HG02588 (cell line): Measurements from ENCODE around the gene TRIM38.
"Not testable (repeated sequence)": the region's sequence is repeated elsewhere in the genome, so short reads cannot be mapped to it uniquely, and the experiment has no call there.

Source experiments
- ATAC-seq: cut with Tn5 transposase; IDR thresholded peaks from one replicate; pipeline ENCODE4 v1.9.1; 2021; ENCODE audit warnings: mild to moderate bottlenecking, moderate library complexity; ENCODE audit not compliant: unreplicated experiment

Gene TRIM38

GRCh38 chr6:25968769-25969168, 6.2 kb downstream of the TRIM38 start:
- no peak for ATAC-seq

GRCh38 chr6:25971187-25971821, 8.7 kb downstream of the TRIM38 start:
- ATAC-seq = no peak

DNA sequence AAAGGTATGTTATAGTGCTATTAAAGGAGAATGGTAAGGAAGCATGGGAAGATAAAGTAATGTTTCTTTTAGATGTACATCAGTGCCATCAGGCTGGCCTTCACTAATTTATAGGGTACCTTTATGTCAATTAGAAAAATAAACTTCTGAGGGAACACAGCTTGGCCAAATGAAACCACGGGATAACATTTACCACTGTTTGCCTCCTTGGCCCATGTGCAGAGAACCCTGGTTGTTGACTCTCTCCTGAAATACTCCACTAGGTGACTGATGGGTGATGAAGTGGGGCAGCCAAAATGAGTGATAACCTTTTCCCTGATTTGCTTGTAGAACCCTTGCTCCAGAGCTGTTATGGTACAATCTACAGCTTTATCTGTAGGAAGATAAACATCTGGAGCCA, 9.5 kb downstream of the TRIM38 start:
- no peak for ATAC-seq

DNA sequence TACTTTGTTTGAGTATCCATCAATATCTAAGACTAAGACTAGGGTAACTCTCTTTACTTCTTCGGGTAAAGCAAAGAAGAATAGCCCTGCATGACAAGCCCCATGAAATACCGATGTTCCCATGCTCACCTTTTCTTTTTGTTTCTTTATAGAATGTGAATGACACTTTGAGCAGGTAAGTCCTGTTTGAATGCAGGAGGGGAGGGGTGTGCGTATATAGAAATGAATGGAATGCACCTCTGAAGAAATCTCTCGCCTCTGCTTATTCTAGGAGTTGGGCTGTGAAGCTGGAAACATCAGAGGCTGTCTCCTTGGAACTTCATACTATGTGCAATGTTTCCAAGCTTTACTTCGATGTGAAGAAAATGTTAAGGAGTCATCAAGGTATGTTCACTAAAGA, 10.3 kb downstream of the TRIM38 start:
- no peak for ATAC-seq

DNA sequence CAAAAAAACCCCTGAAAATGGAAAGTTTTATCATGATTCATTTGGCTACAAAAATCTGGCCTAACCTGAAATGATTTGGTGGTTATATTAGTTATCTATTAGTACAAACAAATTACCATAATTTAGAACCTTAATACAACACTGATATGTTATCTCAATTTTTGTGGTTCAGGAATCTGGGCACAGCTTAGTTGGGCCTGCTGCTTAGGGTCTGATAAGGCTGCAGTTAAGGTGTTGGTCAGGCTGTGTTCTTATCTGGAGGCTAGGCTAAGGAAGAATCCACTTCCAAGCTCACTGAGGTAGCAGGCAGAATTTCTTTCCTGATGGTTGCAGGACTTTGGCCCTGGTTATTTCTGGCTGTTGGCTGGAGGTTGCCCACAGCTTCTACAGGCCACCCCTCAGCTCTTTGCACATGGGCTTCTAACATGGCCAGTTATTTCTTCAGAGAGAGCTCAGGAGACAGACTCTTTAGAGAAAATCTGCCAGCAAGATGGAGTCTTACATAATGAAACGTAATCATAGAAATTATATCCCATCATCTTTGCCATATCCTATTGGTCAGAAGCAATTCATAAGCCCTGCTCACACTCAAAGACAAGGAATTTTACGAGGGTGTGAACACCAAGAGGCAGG, 11.4 kb downstream of the TRIM38 start:
- ATAC-seq = no peak

DNA sequence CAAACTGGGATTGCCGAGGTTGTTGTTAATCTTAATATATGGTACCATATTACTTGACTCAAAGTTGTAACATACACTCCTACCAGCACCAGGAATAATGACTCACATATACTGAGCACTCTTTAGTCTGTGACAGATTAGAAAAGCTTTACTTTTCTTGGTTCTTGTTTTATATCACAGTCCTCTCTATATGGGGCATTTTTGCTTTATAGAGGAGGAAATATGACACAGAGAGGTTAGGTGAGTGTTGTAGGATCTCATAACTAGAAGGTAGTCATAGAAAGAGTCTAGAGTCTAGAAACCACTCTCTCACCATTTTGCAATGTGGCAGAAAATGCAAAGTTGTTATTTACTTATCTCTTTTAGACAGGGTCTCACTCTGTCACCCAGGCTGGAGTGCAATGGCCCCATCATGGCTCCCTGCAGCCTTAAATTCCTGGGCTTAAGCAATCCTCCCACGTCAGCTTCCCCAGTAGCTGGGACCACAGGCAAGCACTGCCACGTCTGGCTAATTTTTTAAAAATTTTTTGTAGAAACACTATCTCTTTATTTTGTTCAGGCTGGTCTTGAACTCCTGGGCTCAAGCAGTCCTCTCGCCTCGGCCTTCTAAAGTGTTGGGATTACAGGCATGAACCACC, 13.4 kb downstream of the TRIM38 start:
- no peak for ATAC-seq

GRCh38 chr6:25980935-25981334, 18.3 kb downstream of the TRIM38 start:
- ATAC-seq = no peak

- ATAC-seq = no peak
These were observed 19.1 kb downstream of the TRIM38 start for GRCh38 chr6:25981568-25982263.

- ATAC-seq = no peak
These were observed 21.7 kb downstream of the TRIM38 start for GRCh38 chr6:25984265-25984664.

GRCh38 chr6:25987845-25988244, 25.2 kb downstream of the TRIM38 start:
- ATAC-seq = no peak

- no peak for ATAC-seq
These were observed 27.7 kb downstream of the TRIM38 start for GRCh38 chr6:25990172-25990873.

DNA sequence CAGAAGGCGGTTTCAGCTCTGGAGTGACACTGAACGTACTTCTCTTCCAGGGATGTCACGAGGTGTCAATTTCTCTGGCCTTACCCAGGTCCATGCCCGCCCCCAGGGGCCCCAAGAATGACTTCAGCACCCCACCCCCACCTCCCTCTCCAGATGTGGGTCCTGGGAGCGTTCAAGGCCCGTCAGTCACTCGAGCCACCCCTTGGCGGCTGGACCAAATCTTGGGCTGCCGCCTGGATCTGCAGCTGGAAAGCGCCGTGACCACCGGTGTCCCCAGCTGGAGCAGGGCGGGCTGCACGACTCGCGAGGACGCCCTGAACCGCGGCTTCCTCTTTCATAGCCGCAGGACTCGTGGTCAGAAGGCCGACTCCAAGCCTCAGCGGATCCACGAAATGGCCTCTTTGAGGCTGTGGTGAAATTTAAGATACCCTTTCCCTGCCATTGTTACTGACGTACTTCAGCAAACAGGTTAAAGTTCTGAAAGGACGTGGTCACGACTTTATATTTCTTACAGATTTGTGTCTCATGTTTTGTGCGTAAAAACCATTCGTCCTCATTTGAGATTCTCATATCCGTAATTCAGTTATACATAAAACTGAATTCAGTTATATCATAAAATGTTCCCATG, 29.3 kb downstream of the TRIM38 start:
- ATAC-seq = peak; percentile 41

DNA sequence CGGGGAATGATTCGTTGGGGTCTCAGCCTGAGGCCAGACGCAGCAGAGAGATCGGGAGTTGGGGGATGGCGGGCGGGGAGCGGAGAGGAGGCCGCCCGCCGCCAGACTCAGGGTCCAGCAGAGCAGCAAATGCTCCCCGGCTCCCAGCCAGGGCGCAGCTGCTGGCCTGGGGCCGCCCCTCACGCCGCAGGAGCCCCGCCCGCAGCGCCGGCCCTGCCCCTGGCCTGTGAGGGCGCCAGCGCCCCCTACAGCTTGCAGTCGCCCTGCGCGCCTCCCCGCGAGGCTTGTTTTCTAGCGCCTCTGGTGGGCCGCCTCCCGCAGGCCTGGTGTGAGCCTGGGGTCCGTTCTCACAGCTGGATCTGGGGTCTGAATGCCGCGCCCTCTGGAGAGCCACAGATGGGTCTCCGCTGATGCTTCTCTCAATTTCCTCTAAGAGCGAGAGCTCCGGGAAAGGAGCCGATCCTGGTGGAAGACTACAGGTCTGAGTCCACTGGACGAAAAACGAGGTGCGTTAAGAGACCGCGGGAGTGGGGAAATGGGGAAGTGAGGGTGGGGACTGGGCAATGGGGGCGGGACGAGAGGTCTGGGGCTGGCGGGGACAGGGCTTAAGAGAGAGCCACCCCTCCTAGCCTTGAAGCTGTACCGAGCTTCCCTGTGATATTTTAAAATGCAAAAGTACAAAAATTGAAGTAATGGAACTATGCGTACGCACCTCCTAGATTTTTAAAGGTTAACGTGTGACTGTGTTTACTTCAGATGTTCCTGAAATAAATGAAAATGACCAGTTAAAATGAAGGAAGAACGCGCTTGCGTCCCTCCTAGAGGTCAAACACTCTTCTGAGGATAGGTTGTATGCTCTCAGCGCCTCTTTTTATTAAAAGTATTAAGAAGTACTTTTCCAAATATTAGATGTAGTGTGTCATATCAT, 30.1 kb downstream of the TRIM38 start:
- peak; percentile 90 for ATAC-seq

DNA sequence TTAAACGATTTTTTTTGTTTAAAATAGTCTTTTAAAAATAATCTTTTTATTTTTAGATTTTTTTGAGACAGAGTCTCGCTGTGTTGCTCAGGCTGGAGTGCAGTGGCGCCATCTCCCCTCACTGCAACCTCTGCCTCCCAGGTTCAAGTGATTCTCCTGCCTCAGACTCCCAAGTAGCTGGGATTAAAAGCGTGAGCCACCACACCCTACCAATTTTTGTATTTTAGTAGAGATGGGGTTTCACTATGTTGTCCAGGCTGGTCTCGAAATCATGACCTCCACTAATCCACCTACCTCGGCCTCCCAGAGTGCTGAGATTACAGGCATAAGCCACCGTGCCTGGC, 30.7 kb downstream of the TRIM38 start:
- ATAC-seq = not testable (repeated sequence)

- ATAC-seq = no peak
These were observed 32.9 kb downstream of the TRIM38 start for GRCh38 chr6:25995507-25995906.

- ATAC-seq = no peak
These were observed 35.3 kb downstream of the TRIM38 start for GRCh38 chr6:25997921-25998320.

GRCh38 chr6:25998379-25998778, 35.8 kb downstream of the TRIM38 start:
- no peak for ATAC-seq

DNA sequence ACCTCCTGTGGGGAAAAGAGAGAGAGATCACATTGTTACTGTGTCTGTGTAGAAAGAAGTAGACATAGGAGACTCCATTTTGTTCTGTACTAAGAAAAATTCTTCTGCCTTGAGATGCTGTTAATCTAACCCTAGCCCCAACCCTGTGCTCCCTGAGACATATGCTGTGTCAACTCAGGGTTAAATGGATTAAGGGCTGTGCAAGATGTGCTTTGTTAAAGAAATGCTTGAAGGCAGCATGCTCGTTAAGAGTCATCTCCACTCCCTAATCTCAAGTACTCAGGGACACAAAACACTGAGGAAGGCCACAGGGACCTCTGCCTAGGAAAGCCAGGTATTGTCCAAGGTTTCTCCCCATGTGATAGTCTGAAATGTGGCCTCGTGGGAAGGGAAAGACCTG, 36.6 kb downstream of the TRIM38 start:
- not testable (repeated sequence) for ATAC-seq

DNA sequence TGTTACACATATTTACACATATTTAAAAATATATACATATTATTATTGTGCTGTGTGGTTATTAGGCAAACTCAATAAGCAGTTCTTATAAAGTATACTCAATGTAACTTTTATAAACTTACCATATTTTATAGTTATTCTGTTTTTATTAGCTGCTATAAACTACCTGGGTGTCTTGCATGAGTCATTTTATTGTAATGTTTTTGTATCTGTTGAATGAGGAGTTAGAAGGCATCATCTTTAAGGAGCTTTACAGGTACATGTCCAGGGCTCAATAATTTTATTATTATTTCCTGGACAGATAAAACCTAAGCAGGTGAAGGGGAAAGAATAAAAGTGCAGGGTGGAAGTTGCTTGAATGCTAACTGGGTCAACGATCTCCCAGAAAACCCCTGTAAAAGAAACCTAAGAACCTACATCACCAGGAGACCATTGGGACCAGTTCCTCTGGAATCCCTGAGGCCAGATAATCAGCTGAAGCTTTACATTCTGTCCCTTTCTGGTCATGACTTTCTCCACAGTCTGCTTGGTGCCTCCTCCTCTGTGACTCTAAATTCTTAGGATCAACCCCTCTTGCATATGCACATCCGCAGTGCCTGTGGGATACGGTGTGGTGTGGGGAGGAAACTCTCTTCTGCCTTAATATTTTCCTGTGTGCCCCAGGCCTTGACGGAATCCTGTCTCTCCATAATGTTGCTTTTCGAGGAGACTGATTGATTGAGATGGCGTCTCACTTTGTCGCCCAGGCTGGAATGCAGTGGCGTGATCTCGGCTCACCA, 38.0 kb downstream of the TRIM38 start:
- ATAC-seq = no peak
